ENCODE data around the gene IL13.

Gene IL13

DNA sequence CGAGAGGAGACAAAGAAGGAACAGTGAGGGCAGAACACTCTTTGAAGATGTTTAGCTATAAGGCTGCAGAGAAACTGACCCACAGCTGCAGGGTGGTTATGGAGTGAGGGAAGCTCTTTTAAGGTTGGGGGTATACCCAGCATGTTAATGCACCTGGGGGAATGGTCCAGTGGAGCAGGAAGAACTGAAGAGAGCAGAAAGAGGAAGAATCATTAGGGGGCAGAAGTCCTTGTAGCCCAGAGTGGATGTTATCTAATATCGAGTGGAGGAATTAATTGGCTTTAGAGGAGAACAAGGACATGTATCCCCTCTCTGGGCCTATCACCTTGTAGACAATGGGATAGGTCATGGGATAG, 23.5 kb downstream of the IL13 start:
- ATAC-seq (ENCODE audit: insufficient read depth, low read depth) = no peak
- DNase-seq = no peak
- H4K20me1 ChIP-seq (ENCODE audit: insufficient read depth, low read length) = no peaks in the 10 kb centered on the region
- H3K4me1 ChIP-seq (ENCODE audit: insufficient read depth, low read length) = no peaks in the 10 kb centered on the region
- no peaks in the 10 kb centered on the region for H3K9me3 ChIP-seq (ENCODE audit: insufficient read depth, low read length, severe bottlenecking)
- no peak overlapping the region for H3K9ac ChIP-seq (ENCODE audit: low read depth, low read length)
- no peaks in the 10 kb centered on the region for H3K36me3 ChIP-seq (ENCODE audit: insufficient read depth, low read length)
- H3K27ac ChIP-seq (ENCODE audit: low read length) = no peak overlapping the region
- no peak for TF ChIP-seq EZH2 (IDR thresholded peaks at IDR 0.05; ENCODE audit: borderline replicate concordance, low read depth, low read length, severe bottlenecking)
- TF ChIP-seq, protein P1, sequence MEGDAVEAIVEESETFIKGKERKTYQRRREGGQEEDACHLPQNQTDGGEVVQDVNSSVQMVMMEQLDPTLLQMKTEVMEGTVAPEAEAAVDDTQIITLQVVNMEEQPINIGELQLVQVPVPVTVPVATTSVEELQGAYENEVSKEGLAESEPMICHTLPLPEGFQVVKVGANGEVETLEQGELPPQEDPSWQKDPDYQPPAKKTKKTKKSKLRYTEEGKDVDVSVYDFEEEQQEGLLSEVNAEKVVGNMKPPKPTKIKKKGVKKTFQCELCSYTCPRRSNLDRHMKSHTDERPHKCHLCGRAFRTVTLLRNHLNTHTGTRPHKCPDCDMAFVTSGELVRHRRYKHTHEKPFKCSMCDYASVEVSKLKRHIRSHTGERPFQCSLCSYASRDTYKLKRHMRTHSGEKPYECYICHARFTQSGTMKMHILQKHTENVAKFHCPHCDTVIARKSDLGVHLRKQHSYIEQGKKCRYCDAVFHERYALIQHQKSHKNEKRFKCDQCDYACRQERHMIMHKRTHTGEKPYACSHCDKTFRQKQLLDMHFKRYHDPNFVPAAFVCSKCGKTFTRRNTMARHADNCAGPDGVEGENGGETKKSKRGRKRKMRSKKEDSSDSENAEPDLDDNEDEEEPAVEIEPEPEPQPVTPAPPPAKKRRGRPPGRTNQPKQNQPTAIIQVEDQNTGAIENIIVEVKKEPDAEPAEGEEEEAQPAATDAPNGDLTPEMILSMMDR (IDR thresholded peaks at IDR 0.05; ENCODE audit: borderline replicate concordance, extremely low read depth, low read length, poor library complexity, severe bottlenecking) = no peak
- H3K27me3 ChIP-seq (ENCODE audit: insufficient read depth, low read length, poor library complexity) = no peaks in the 10 kb centered on the region
- H3K4me2 ChIP-seq (ENCODE audit: insufficient read depth, low read length) = no peak overlapping the region
- H3K4me3 ChIP-seq (ENCODE audit: low read depth in 1 of 2, low read length in 2 of 2) = no peak overlapping the region
- no peaks in the 10 kb centered on the region for H3K79me2 ChIP-seq (ENCODE audit: insufficient read depth, low read length)
- H2AFZ ChIP-seq (ENCODE audit: low read depth, low read length) = no peak overlapping the region

DNA sequence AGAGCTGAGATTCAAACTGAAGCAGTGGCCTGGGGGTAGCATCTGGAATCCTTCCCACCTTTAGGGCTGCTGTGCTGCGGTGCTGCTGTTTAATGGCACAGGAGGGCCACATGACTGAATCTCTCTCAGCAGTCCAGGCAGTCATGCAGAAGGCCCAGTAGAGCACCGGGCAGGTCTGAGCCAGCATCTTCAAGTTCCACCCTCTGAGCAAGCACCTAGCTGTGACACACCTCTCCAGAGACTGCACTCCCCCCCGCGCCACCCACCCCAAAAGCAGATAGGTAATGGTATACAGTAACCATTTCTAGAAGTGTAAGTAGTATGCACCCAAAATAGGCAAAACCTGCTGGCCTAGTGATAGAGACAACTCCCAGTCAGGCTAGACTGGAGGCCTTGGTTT, 24.0 kb downstream of the IL13 start:
- H4K20me1 ChIP-seq (ENCODE audit: insufficient read depth, low read length) = no peaks in the 10 kb centered on the region
- no peak overlapping the region for H2AFZ ChIP-seq (ENCODE audit: low read depth, low read length)
- no peak overlapping the region for H3K9ac ChIP-seq (ENCODE audit: low read depth, low read length)
- DNase-seq (no peak), ATAC-seq (ENCODE audit: insufficient read depth, low read depth) (no peak)
- no peak overlapping the region for H3K4me3 ChIP-seq (ENCODE audit: low read depth in 1 of 2, low read length in 2 of 2)
- no peaks in the 10 kb centered on the region for H3K27me3 ChIP-seq (ENCODE audit: insufficient read depth, low read length, poor library complexity)
- no peaks in the 10 kb centered on the region for H3K4me1 ChIP-seq (ENCODE audit: insufficient read depth, low read length)
- no peak overlapping the region for H3K4me2 ChIP-seq (ENCODE audit: insufficient read depth, low read length)
- no peak for TF ChIP-seq EZH2 (IDR thresholded peaks at IDR 0.05; ENCODE audit: borderline replicate concordance, low read depth, low read length, severe bottlenecking)
- TF ChIP-seq, protein P1 (IDR thresholded peaks at IDR 0.05; ENCODE audit: borderline replicate concordance, extremely low read depth, low read length, poor library complexity, severe bottlenecking) = no peak
- no peak overlapping the region for H3K27ac ChIP-seq (ENCODE audit: low read length)
- no peaks in the 10 kb centered on the region for H3K79me2 ChIP-seq (ENCODE audit: insufficient read depth, low read length)
- no peaks in the 10 kb centered on the region for H3K36me3 ChIP-seq (ENCODE audit: insufficient read depth, low read length)
- no peaks in the 10 kb centered on the region for H3K9me3 ChIP-seq (ENCODE audit: insufficient read depth, low read length, severe bottlenecking)

DNA sequence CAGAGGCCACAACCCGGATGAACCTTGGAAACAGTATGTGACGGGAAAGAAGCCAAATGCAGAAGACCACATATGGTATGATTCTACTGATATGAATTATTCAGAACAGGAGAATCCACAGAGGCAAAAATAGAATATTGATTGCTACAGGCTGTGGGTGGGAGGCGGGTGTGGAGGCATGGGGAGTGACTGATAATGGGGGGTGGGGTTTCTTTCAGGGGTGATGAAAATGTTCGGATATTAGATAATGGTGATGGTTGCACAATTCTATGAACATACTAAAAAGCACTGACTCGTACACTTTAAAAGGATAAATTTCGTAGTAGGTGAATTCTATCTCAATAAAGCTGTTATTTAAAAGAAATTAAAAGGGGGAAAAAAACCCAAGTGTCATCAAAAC, 26.5 kb downstream of the IL13 start:
- Histone ChIP-seq H3K4me1 (ENCODE audit: insufficient read depth, low read length) (peaks cover 19% of the 10 kb centered on the region), H3K36me3 (ENCODE audit: insufficient read depth, low read length) (no peaks in the 10 kb centered on the region), H2AFZ (ENCODE audit: low read depth, low read length) (no peak overlapping the region), H3K27me3 (ENCODE audit: insufficient read depth, low read length, poor library complexity) (no peaks in the 10 kb centered on the region), H4K20me1 (ENCODE audit: insufficient read depth, low read length) (no peaks in the 10 kb centered on the region), H3K79me2 (ENCODE audit: insufficient read depth, low read length) (no peaks in the 10 kb centered on the region), H3K9me3 (ENCODE audit: insufficient read depth, low read length, severe bottlenecking) (no peaks in the 10 kb centered on the region), H3K9ac (ENCODE audit: low read depth, low read length) (no peak overlapping the region), H3K4me3 (ENCODE audit: low read depth in 1 of 2, low read length in 2 of 2) (no peak overlapping the region), H3K27ac (ENCODE audit: low read length) (no peak overlapping the region), H3K4me2 (ENCODE audit: insufficient read depth, low read length) (no peak overlapping the region)
- DNase-seq (no peak), ATAC-seq (ENCODE audit: insufficient read depth, low read depth) (no peak)
- TF ChIP-seq, protein P1 (IDR thresholded peaks at IDR 0.05; ENCODE audit: borderline replicate concordance, extremely low read depth, low read length, poor library complexity, severe bottlenecking) = no peak
- no peak for TF ChIP-seq EZH2 (IDR thresholded peaks at IDR 0.05; ENCODE audit: borderline replicate concordance, low read depth, low read length, severe bottlenecking)
